Spleen (tissue), 11 donors: Measurements from ENCODE around the gene RPL29. TPM values are rescaled to one million over a fixed set of nuclear protein-coding genes. Genes with fewer than 3 reads are reported as not detected.

Experiments used
- DNase-seq: peaks from one replicate; pipeline ENCODE4 v3.0.0-alpha.2; 2020
- H3K27ac ChIP-seq, 8 donors: fragments of 200-600 bp; sonication (generic) in 7 of 8; 1 replicate in 4 of 8; 2 replicates in 4 of 8; pipeline versions ENCODE4 v1.5.0 to v1.8.0; 2016 to 2021; ENCODE audit warnings: inconsistent platforms in 4 of 8, mild to moderate bottlenecking in 4 of 8, moderate library complexity in 1 of 8
- H3K27me3 ChIP-seq, 7 donors: fragments of 200-600 bp; sonication (generic) in 6 of 7; replicated peaks in 1 of 7; 1 replicate in 4 of 7; 2 replicates in 3 of 7; pipeline versions ENCODE4 v1.5.0 to v1.8.0; 2016 to 2021; ENCODE audit warnings: inconsistent platforms in 3 of 7, mild to moderate bottlenecking in 1 of 7
- H3K36me3 ChIP-seq, 6 donors: fragments of 200-600 bp; sonication (generic) in 5 of 6; 1 replicate in 4 of 6; 2 replicates in 2 of 6; pipeline versions ENCODE4 v1.5.0 to v1.8.0; 2016 to 2021; ENCODE audit warnings: inconsistent platforms in 2 of 6
- H3K4me1 ChIP-seq, 6 donors: fragments of 200-600 bp; sonication (generic) in 5 of 6; 1 replicate in 3 of 6; 2 replicates in 3 of 6; pipeline versions ENCODE4 v1.5.0 to v1.8.0; 2016 to 2021; ENCODE audit warnings: inconsistent platforms in 3 of 6
- H3K4me3 ChIP-seq, 8 donors: fragments of 200-600 bp; sonication (generic) in 7 of 8; 1 replicate in 4 of 8; 2 replicates in 4 of 8; pipeline versions ENCODE4 v1.5.0 to v1.8.0; 2016 to 2021; ENCODE audit warnings: inconsistent platforms in 4 of 8, mild to moderate bottlenecking in 4 of 8, moderate library complexity in 2 of 8
- H3K9me3 ChIP-seq, 8 donors: fragments of 200-600 bp; sonication (generic) in 7 of 8; 1 replicate in 4 of 8; 2 replicates in 4 of 8; pipeline versions ENCODE4 v1.5.0 to v1.8.0; 2016 to 2021; ENCODE audit warnings: inconsistent platforms in 4 of 8
- CTCF ChIP-seq, 11 experiments: fragments of 200-600 bp in 7 of 11; fragments of 450-650 bp in 4 of 11; sonication (generic) in 4 of 11; IDR thresholded peaks in 8 of 11; conservative IDR thresholded peaks in 3 of 11; 1 replicate in 7 of 11; 2 replicates in 4 of 11; pipeline versions ENCODE4 v1.4.0 to v1.8.0; 2016 to 2021; ENCODE audit warnings: antibody characterized with exemption in 11 of 11, inconsistent platforms in 4 of 11, mild to moderate bottlenecking in 1 of 11
- POLR2A ChIP-seq, 3 donors: fragments of 450-650 bp; IDR thresholded peaks; one replicate each; pipeline ENCODE4 v1.5.1; 2017; ENCODE audit warnings: antibody characterized with exemption in 3 of 3, mild to moderate bottlenecking in 1 of 3
- POLR2AphosphoS5 ChIP-seq, 3 donors: sonication (generic); formaldehyde crosslinking; IDR thresholded peaks; one replicate each; pipeline ENCODE4 v1.5.1; 2017; ENCODE audit warnings: antibody characterized with exemption in 3 of 3
- WGBS, 5 donors: extraction: QIAGEN DNeasy Blood & Tissue Kit in 3 of 5; methylation state at CpG; one replicate each; pipeline versions ENCODE4 v1.1.5 to v1.1.7; 2013 to 2018; 5-methylcytosine and 5-hydroxymethylcytosine counted together
- intact Hi-C: fragments of 100-400 bp; cut with DNase I; formaldehyde crosslinking; loops from one replicate; pipeline ENCODE4 v1.15.0; 2023; ENCODE audit warnings: low total_unique reads
- polyA plus RNA-seq, 3 donors: library from polyadenylated mRNA; stranded (reverse); fragments of 200-250 nt; gene quantifications; one replicate each; pipeline ENCODE4 v1.2.1, GENCODE V29; 2013
- total RNA-seq, 7 donors: library from RNA; depleted of rRNA in 3 of 7; stranded (reverse); fragments of >200 nt in 3 of 7; fragmentation: NEBNext Ultra II Directional in 4 of 7; extraction: Animal tissue kit (Norgen Biotek cat#: 25700) in 4 of 7; gene quantifications; one replicate each; pipeline versions ENCODE4 v1.1.0 to v1.2.1, GENCODE V29; 2016 to 2021
- donor health status: healthy with polysubstance abuse.
- donor health status: DM: no; HTN: no; CAD: no; lungs with moderate emphysema.
- donor health status: DM: no; HTN: no; CAD: no.
- donor health status: Bipolar disorder and iron deficiency.
- donor health status: healthy.
- donor health status: DM: no; HTN: no; CAD: no.
- donor health status: DM: yes; HTN: yes; CAD: no.

Gene RPL29
- total and polyA plus RNA-seq, 10 donors: 684 to 4,302 (median 1,095) TPM

GRCh38 chr3:51955175-51955892 lies 40.4 kb downstream of the RPL29 start, which contains the start of gene GPR62:
GPR62 (plus strand) TSS chr3:51955381; CDS start chr3:51955653, 272 bp downstream.
- peak within 1 kb of the TSS in 6 of 8 donors; percentile 54 to 79 (median 70) for H3K27ac ChIP-seq
- H3K36me3 ChIP-seq: peaks cover 0 to 29% (median 0%) of the 10 kb centered on the region in 6 donors
- peak within 1 kb of the TSS; percentile 25 to 68 (median 38) for H3K4me3 ChIP-seq
- peaks cover 6 to 40% (median 21%) of the 10 kb centered on the region in 6 donors for H3K4me1 ChIP-seq
- WGBS, 5 donors: 29 to 57% (median 41%) methylated on average over 22 to 33 of the region's 33 CpGs
- H3K9me3 ChIP-seq: no peaks in the 10 kb centered on the region
- intact Hi-C loops: no loop called here
- TF ChIP-seq CTCF (IDR thresholded peaks at IDR 0.05 in 8 of 11, conservative IDR thresholded peaks at IDR 0.05 in 3 of 11) (no peak), POLR2A (IDR thresholded peaks at IDR 0.05) (no peak), POLR2AphosphoS5 (IDR thresholded peaks at IDR 0.05) (no peak)
- DNase-seq: no peak
- peaks cover 0 to 46% (median 15%) of the 10 kb centered on the region in 7 donors for H3K27me3 ChIP-seq

- Histone ChIP-seq H3K4me3 (no peak overlapping the region), H3K9me3 (no peaks in the 10 kb centered on the region), H3K27me3 (peaks cover 0 to 46% (median 15%) of the 10 kb centered on the region in 7 donors), H3K27ac (no peak overlapping the region), H3K4me1 (peaks cover 6 to 40% (median 21%) of the 10 kb centered on the region in 6 donors), H3K36me3 (peaks cover 0 to 23% (median 0%) of the 10 kb centered on the region in 6 donors)
- TF ChIP-seq POLR2AphosphoS5 (IDR thresholded peaks at IDR 0.05) (no peak), CTCF (IDR thresholded peaks at IDR 0.05 in 8 of 11, conservative IDR thresholded peaks at IDR 0.05 in 3 of 11) (no peak), POLR2A (IDR thresholded peaks at IDR 0.05) (no peak)
- intact Hi-C loops: no loop called here
- DNase-seq: no peak
- 71 to 88% (median 82%) methylated on average over 1 of the region's 1 CpG for WGBS, 5 donors
These were observed 41.0 kb downstream of the RPL29 start for GRCh38 chr3:51954713-51955112.

- intact Hi-C loops: no loop called here
- H3K27me3 ChIP-seq: peaks cover 0 to 46% (median 15%) of the 10 kb centered on the region in 7 donors
- TF ChIP-seq CTCF (IDR thresholded peaks at IDR 0.05 in 8 of 11, conservative IDR thresholded peaks at IDR 0.05 in 3 of 11): peak in 1 of 11 experiments; percentile 5
- no peak for TF ChIP-seq POLR2AphosphoS5 (IDR thresholded peaks at IDR 0.05)
These were observed 41.6 kb downstream of the RPL29 start for GRCh38 chr3:51954105-51954504.

GRCh38 chr3:51953445-51953844 lies 42.2 kb downstream of the RPL29 start:
- Histone ChIP-seq H3K27me3 (peaks cover 0 to 46% (median 15%) of the 10 kb centered on the region in 7 donors), H3K36me3 (peaks cover 0 to 21% (median 0%) of the 10 kb centered on the region in 6 donors), H3K9me3 (no peaks in the 10 kb centered on the region), H3K4me1 (peaks cover 6 to 40% (median 21%) of the 10 kb centered on the region in 6 donors), H3K4me3 (no peak overlapping the region), H3K27ac (no peak overlapping the region)
- TF ChIP-seq CTCF (IDR thresholded peaks at IDR 0.05 in 8 of 11, conservative IDR thresholded peaks at IDR 0.05 in 3 of 11): no peak
- TF ChIP-seq POLR2A (IDR thresholded peaks at IDR 0.05): no peak
- TF ChIP-seq POLR2AphosphoS5 (IDR thresholded peaks at IDR 0.05): no peak
- intact Hi-C loops: no loop called here
- WGBS, 5 donors: 54 to 80% (median 64%) methylated on average over 3 of the region's 3 CpGs
- no peak for DNase-seq

More at GRCh38 chr3:51954105-51954504, 41.6 kb downstream of the RPL29 start:
- DNase-seq: no peak
- Histone ChIP-seq H3K36me3 (peaks cover 0 to 21% (median 0%) of the 10 kb centered on the region in 6 donors), H3K9me3 (no peaks in the 10 kb centered on the region), H3K27ac (no peak overlapping the region), H3K4me3 (no peak overlapping the region), H3K4me1 (peaks cover 6 to 40% (median 21%) of the 10 kb centered on the region in 6 donors)
- 51 to 68% (median 62%) methylated on average over 6 of the region's 6 CpGs for WGBS, 5 donors
